Esophagus squamous epithelium (tissue), 4 donors: ENCODE data around the gene MAMDC2.

Experiments
- POLR2A ChIP-seq, 4 donors: fragments of 450-650 bp; IDR thresholded peaks; one replicate each; pipeline ENCODE4 v1.6.1; 2017; ENCODE audit warnings: antibody characterized with exemption in 4 of 4, mild to moderate bottlenecking in 4 of 4, moderate library complexity in 3 of 4
- TF ChIP-seq, protein P1 (sequence below), 6 experiments: fragments of 450-650 bp in 4 of 6; fragments of 200-600 bp in 2 of 6; sonication (generic) in 2 of 6; IDR thresholded peaks; one replicate each; pipeline ENCODE4 v1.5.1; 2016 to 2019; ENCODE audit warnings: antibody characterized with exemption in 6 of 6, mild to moderate bottlenecking in 4 of 6, moderate library complexity in 4 of 6

DNA sequence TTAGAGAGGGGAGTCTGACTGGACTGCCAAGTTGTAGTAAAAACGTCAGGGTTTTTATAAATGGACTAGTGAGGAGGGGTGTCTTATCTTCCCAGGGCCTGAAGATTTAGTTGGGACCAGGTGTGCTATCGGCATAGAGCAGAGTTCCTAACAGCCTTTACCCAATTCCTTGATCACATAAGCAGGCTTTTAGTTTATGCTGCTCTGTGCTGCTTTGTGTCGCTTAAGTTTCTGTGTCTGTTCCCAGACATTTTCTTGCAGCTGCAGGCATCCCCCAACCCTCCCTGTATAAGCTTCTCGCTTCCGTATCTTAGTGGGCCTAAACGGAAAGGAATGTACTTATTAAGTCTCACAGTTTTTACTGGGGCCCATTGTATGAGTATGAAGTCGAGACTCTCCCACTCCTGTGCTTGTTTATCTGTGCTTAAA lies 212.5 kb downstream of the MAMDC2 start:
- TF ChIP-seq, protein P1, sequence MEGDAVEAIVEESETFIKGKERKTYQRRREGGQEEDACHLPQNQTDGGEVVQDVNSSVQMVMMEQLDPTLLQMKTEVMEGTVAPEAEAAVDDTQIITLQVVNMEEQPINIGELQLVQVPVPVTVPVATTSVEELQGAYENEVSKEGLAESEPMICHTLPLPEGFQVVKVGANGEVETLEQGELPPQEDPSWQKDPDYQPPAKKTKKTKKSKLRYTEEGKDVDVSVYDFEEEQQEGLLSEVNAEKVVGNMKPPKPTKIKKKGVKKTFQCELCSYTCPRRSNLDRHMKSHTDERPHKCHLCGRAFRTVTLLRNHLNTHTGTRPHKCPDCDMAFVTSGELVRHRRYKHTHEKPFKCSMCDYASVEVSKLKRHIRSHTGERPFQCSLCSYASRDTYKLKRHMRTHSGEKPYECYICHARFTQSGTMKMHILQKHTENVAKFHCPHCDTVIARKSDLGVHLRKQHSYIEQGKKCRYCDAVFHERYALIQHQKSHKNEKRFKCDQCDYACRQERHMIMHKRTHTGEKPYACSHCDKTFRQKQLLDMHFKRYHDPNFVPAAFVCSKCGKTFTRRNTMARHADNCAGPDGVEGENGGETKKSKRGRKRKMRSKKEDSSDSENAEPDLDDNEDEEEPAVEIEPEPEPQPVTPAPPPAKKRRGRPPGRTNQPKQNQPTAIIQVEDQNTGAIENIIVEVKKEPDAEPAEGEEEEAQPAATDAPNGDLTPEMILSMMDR (IDR thresholded peaks at IDR 0.05): no peak
- TF ChIP-seq POLR2A (IDR thresholded peaks at IDR 0.05): no peak
